ENCODE results near the gene SFT2D1. TPM values are rescaled to one million over a fixed set of nuclear protein-coding genes. Genes with fewer than 3 reads are reported as not detected.

SFT2D1 gene
- polyA plus RNA-seq, 5 donors, result 51.8 to 67.9 (median 59.1) TPM

DNA sequence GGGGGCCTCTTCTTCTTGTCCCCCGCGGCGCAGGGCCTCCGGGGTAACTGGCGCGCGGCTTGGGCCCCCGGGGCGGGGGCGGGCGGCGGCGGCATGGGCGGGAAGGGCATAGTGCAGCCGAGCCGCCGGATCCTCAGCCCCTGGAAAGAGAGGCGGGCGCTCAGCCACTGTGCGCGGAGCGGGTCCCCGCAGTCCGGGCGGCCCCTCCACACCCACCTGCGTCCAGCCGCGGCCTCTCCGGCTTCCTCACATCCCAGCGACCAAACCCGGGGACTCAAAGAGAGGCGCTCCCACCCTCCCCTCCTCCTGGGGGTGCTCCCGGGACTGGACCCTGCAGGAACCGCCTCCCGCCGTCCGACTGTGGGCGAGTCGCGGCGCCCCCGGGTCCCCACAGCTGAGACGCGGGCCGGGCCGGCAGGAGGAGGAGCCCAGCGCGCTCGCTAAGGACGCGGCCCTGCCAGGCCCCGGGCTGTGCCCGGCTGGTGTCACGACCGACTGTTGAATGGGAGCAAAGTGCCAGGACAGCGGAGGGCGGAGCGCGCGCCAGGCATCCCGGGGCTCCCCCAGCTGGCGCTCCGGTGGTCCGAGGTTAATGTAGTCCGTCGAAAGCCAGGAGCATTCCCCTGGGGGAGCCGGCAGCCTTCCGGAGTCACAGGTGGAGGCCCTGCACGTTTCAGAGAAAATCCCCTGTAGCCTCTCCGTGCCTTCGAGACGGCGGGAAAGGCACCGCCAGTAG lies 34.1 kb downstream of the SFT2D1 start, which contains the start of gene PRR18:
PRR18 (minus strand) TSS at position 360 of the 736 bp plus-strand sequence; CDS start at position 110, 250 bp downstream.
- no peak for DNase-seq

DNA sequence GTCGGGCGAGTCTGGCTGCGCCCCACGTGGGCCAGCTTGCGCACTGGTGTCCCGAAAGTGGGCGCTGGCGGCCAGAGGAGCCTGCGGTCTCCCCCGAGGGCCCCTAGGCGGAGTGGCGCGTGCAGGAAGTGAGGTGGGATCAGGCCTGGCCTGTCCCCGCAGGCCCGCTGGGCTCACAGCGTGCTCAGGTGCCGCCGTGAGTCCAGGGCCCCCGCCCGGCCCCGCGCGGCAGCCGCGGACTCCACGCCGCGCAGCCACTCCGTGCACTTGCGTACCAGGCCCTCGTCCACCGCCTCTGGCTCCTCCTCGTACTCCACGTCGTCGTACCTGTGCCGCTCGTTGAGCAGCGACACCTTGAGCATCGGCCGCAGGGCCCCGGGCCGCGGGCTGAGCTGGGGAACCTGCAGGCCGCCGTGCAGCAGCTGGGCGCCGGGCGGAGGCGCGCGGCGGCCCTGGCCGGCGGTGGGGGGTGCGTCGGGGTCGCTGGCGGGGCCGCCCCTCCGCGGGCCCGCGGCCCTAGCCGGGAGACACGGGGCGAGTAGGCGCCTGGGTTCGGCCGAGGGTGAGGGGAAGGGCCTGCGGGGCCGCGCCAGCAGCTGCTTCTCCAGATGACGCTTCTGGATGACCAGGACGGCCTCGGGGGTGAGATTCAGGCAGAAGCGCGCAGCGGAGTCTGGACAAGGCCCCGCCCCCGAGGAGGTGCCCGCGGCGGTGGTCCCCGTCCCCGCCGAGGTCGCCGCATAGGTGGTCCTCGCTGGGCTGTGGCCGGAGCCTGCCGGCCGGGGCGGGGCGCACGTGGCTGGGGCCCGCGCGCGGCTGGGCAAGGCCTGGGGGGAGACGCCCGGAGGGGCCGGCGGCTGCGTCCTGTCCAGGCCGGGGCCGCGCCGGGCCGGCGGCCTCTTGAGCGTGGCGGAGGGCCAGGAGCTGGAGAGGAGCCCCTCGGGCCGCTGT lies 35.0 kb downstream of the SFT2D1 start:
- no peak for DNase-seq

DNA sequence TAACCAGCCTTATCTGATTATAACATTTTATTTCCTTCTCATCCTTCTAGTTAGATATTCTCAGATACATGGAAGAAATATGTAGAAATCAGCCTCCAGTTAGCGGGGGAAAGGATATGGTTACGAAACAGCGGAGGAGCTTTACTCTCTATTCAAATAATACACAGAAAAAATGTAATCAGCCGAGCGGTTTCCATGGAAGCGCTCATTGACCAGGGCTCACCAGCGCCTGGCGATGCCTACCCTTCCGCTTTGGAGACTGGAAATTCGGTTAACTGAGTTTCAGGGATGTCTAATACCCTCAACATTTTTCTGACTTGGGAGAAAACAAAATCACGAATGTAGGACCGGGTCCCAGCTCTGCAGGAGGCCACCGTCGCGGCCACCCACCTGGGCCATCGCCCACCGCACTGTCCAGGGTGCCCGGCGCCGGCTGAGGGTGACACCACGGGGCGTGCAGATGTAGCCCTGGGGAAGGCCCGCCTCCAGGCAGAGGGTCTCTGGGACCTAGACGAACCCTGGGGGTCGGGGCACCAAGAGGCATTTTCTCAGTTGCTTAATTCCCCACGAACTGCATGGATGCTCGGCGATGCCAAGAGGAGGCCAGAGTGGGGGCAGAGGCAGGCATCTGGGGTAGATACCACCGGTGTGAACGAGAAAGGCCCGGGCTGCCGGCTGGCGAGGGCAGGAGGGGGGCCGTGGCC lies 35.8 kb downstream of the SFT2D1 start:
- DNase-seq, result no peak

DNA sequence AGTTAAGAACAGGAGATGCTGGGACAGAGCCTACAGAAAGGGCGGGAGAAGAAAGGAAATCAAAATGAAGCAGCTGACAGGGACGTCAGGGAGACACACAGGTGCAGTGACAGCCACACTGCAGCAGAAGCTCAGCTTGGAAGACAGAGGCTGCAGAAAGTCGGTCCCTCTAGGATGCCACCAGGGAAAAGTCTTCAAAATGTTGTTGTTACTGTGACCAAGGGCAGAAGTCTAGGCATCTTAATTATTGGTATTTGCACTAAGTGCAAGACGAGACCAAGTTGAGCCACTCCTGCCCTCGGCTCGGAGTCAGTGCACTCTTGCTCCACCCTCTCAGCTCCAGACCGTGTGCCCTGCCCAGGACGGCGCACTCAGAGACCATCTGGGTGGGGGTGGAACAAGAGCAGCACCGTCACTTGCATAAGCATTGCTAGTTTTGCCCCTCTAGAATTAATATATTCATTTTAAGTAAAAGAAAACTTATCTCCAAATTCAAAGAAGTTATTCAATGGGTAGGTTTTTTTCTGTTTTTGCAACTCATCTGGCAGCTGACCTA lies 36.7 kb downstream of the SFT2D1 start:
- no peak for DNase-seq

DNA sequence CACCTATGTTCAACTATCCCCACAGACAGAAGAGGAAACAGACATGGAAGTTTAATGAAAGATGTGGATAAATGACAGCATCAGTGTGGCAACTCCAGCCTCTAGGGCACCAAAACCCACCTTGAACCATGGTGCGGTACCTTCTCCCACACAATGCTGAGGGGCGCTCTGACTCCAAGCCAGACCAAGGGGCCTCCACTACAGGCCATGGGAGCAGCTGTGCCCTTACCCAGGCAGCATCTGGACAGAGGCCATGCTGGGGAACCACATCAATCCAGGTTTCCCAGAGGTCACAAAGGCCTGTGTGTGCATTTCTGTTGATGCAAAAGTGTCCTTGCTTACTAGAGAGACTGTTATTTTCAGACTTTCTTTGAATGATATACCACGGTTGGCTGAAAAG lies 38.2 kb downstream of the SFT2D1 start:
- no peak for DNase-seq

DNA sequence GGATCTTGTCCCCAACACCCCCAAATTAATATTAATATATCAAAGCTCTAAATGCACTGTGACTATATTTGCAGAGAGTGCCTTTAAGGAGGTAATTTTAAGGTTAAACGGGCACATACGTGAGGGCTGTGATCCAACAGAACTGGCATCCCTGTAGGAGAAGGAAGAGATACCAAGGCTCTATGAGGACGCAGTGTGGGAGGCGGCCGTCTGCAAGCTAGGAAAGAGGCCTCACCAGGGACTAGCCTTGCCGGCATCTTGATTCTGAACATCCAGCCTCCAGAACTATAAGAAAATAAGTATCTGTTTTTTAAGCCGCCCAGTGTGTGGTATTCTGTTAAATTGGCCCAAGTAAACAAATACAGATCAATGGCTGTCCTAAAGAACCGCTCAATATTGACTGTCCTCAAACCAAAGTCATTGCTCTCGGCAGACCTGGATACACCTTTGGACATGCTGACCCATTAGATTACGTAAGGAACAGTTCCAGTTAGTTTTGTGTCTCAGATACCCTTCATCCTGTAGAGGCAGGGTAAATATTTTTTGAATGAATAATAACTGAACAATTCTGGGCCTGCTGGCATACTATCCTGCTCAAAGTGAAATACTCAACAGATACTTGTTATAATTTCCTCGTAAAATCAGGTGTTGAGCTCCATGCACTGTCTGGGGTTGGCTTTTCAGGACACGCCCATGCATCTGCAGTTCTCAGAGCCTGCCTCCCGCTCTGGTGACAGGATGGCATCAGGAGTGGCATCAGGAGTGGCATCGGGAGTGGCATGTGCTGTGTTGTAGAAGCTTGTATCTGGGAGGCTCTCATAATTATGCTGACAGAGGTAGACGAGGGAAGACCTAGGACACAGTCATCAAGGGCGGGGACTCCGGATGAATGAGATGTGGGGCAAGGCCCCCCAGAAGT lies 40.5 kb downstream of the SFT2D1 start:
- DNase-seq, result no peak

DNA sequence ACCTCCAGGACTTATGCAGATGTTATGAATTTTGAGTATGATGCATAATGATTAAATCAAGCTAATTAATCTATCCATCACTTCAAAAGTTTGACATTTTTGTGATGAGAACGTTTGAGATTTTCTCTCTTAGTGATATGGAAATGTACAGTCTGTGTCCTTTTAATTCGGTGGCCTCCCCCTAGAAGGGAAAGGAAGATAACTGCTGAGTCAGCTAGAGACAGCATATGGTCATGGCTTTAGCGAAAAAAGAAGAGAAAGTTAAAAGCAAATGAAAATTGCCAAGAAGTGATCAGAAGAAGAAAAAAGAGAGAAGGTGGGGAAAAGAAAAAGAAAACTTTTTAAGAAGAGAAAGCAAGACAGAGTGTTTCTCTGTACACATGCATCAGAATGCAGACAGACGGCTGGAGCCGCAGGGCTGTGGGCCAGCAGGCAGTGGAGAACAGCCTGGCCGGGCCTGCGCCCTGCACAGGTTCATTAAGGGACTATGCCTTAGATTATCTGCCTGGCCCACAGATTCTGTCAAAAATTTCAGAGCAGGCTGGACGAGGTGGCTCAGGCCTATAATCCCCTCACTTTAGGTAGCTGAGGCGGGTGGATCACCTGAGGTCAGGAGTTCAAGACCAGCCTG lies 41.9 kb downstream of the SFT2D1 start:
- DNase-seq, result no peak

DNA sequence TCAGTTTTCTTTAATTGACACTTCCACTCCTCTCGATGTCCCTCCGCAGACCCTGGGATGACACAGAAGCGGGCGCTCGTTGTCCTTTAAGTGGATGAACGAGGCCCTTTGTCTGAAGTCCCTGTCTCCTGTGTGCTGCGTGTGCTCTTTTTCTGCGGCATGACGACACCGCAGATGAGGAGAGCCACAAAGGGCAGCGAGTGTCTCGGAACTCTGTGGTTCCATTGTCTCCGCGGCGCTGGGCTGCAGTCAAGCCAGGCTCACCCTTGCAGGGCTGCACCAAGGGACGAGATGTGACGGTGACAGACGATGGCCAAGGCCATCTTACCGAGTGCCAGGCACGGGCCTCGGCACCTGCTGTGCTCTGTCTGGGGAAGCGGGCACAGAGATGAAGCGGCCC lies 44.7 kb downstream of the SFT2D1 start:
- no peak for DNase-seq

DNA sequence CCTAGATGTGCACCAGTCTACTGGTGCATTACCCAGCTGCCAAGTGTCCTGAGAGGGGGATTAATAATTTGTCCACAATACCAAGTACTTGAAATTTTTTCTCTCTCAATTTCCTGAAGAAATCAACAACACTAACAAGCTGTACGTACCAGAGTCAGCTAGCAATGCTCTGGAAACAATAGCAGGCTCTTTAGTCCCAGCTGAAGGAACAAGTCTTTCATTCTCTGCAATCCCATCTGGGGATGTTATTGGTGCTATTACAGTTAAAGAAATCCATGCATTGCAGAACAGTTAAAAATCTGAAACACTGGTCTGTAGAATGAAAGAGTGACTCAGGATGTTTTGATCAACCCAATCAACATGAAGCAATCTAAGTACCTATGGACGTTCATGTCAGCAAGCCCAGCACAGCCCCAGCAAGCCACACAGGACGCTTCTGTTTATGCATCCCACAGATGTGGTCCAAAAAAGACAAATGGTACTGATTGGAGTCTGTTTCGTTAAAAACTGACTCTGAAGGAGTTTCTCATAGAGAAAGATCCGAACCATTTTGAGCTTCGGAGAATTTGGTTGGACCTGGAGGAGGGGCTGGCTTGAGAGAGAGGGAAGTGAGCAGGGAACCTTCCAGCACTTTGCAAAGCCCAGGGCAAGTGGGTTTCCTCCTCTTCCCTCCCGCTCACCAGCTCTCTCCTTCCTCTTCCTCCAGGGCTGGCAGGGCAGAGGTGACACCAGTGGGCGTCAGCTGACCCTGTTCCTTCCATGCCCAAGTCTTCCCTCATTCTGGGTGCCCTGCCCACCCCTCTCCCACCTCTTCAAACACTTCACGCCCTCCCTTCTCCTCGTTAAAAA lies 46.1 kb downstream of the SFT2D1 start:
- no peak for DNase-seq

DNA sequence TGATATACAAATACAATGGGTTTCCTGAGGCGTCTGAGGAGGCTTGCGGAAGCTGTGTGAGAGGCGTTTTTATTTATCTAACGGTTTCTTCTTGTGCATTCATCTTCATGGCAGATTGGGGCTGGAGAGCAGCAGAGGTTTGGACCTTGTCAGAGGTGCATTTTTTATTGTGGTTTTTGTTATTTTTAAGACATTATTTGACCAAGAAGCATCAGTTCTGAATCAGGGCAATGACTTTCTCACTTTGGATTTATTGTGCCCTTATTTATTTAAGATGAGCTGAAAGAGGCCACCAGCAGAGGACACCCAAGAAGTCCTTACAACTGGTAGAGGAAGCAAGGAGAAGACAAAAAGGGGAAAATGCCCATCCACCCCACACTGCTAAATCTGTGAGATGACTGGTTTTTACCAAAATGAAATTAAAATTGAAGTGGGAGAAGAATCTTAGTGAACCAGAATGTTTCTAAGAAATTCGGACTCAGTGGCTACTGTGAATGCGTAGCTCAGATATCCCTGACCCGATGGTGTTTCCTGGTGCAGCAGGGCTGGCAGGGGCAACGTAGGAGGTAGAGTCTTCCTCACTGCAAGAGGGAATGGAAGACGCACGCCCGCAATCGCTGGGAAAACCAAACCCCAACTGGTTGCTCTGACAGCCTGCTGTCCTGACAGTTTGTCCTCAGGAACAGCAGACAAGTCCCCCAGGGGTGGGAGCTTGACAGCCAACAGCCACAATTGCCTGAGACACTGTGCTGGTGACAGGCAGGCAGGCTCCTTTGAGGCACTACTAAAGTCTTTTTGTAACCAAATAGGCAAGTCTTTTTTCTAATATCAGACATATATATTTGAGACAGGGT lies 48.4 kb downstream of the SFT2D1 start:
- no peak for DNase-seq

DNA sequence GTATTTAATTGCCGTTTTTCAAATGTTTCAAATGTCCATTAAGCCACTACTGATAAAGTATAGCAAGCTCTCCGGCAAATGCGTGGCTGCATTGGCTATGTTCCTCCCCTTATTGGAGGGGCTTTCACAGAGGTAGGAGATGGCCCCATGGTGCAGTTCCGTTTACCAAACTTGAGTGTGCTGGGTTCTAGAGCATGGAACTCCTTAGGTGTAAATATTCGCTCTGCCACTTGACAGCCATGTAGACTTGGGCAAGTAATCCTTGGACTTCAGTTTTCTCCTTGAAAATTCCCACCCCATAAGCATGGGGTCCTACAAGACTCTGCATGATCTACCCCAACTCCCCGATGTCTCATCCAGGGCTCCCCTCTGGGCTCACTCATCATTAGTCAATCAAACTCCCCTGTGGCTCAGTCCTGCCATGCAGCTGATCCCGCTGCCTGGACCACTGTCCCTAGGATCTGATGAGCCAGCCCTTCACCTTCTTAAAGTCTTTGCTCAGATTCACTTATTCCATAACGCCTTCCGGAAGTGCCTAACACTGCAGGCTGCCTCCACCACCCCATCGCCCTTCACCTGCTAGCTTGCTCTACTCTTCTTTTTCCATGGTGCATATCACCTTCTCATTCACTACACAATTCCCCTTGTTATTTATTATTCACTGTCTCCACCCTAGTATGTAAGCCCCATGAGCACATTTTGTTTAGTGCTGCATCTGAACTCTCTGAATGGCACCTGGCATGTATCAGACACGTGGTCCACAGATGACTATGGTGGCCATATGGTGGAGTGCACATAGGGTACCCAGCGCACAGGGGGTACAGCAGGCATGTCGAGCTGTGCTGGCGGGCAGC lies 52.9 kb downstream of the SFT2D1 start:
- DNase-seq, result no peak

DNA sequence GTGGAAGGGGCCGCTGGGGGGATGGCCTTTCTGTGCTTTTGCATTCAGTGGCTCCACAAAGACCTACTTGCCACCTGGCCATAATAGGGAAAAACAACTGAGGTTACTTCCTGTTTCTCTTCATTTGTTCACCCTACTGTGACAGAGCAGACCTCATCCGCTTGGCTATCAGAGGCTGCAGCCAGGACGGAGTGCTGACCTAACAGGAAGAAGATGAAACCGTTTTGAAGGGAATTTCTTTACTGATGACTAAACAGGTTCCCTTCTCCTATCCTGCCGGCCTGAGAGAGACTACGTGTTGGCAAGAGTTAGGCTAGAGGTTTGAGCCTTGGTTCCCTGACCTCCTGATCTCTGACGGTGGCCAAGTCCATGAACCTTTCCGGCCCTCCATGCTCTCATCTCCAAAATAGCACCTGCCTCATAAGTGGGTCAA lies 55.5 kb downstream of the SFT2D1 start:
- no peak for DNase-seq

DNA sequence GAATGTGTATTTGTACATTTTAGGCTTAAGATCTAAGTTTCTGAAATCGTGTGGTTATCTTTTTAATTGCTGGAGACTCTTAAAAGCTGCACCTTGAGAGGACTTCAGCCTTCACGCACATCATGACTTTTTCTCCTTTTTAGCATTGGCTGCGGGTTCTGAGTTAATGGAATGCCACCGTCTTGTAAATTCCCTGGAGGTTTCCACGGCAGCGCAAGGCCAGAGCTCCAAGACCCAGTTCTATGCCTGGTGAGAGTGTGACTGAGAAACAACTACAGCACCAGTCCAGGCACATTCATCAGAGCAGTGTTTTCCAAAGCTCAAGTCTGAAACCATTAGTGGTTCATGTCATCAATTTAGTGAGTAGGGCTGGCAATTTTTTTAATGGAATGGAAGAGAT lies 57.1 kb downstream of the SFT2D1 start:
- no peak for DNase-seq

DNA sequence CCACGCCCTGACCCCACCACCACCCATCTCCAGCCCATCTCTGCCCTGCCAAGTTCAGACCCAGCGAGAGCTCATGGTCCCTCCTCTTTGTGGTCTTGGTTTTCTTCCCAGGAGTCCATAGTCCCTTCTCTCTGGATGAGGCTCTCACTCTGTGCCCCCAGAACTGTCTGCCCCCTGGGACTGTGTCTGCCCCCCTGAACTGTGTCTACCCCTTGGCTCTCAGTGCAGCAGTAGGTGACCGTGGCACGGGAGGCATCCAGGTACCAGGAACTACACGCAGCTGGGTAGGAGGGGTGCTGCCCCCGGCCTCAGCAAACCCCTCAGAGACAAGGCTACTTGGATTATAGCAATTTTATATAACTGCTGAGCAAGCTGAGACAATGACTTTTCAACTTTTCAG lies 57.7 kb downstream of the SFT2D1 start:
- no peak for DNase-seq

DNA sequence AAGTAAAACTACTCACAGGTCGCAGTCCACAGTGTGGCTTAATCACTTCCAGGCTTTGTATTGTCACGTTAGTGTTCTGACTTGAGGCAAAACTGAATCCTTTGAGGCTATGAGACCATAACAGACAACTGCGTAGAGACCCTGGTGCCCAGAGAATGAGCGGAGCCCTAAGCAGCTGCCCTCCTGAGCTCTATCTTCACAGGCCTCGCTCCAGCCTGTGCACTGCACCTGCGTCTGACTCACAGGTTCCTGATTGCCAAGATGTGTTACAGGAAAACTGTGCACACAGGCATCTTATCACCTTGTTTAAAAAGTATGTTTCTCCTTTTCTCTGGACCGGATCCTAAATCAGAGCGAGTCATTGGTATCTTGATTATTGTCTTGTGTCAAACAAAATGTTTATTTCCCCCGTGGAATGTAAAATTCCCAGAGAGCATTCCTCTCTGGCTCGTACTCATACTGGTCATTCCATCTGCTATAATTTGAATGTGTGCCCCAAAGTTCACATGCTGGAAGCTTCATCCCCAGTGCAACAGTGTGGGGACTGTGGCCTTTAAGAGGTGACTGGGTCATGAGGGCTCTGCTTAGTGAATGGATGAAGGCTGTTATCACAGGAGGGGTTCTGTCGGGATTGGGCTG lies 59.8 kb downstream of the SFT2D1 start:
- DNase-seq, result no peak

DNA sequence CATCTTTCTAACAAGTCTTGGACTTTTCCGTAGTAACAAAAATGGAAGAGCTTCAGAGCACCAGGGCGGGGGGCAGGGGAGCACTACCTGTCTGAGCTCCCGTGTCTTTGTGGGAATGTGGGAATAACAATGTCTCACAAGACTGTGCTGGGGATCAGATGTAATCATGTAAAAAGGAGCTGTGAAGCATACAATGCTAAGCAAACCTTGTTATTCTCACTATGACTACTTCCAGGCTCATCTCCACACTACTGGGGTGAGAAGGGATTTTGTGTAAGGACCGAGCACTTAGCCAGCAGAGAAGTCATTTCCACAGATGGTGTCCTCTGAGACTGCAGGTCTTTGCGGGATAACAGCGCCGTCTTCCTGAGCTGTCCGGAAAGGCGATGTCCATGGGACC lies 61.2 kb downstream of the SFT2D1 start:
- no peak for DNase-seq

DNA sequence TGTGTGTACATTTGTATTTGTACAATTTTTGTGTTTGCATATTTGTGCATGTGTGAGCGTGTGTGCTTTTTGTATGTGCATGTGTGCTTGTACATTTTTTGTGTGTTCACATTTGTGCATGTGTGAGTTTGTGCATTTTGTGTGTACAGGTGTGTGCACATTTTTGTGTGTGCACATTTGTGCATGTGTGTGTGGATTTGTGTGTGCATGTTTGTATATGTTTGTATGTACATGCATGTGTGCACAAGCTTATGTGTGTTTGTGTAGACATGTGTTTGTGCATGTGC lies 63.0 kb downstream of the SFT2D1 start:
- DNase-seq, result no peak

Measured in right lung (tissue), 5 donors.